Fibroblast of pulmonary artery (primary cell): ENCODE results near the gene MMP3.

Experiments
- DNase-seq: peaks from one replicate; pipeline ENCODE4 v3.0.0-alpha.2; 2010; ENCODE audit warnings: low read depth
- H3K4me3 ChIP-seq: replicated peaks from 2 replicates; pipeline ENCODE4 v1.5.1; 2011; ENCODE audit warnings: low read depth, mild to moderate bottlenecking, control low read depth, low read length, moderate library complexity
- TF ChIP-seq, protein P1 (sequence below): IDR thresholded peaks from 2 replicates; pipeline ENCODE4 v1.5.1; 2011; ENCODE audit warnings: mild to moderate bottlenecking, control low read depth, low read length, inconsistent platforms; ENCODE audit errors: missing control alignments

The MMP3 gene

DNA sequence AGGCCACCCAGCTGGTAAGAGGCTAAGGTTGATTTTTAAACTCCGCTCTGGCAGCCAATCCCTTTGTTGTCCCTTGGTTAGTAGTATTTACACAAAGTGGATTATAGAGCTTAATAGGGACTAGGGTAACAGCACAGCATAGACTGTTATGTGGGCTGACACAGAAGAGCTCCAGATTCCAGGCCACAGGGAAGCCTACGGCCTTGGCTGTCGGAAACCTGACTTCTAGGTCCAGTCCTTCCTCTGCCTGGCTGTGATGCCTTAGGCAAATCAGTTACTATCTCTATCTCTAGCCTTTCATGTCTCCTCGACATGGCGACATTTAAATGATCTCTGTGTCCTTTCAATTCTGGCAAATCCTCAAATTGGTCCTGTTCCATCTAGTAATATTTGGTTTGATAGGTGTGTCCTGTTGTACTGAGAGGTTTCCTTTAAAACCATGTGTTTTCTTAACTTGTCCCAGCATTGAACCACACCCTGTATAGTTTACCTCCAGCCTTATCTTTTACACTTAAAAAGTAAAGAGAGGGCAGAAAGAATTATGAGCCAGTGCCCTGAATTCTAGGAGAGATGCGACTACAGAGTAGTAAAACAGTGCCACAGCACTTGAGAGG lies 49.6 kb downstream of the MMP3 start:
- TF ChIP-seq, protein P1, sequence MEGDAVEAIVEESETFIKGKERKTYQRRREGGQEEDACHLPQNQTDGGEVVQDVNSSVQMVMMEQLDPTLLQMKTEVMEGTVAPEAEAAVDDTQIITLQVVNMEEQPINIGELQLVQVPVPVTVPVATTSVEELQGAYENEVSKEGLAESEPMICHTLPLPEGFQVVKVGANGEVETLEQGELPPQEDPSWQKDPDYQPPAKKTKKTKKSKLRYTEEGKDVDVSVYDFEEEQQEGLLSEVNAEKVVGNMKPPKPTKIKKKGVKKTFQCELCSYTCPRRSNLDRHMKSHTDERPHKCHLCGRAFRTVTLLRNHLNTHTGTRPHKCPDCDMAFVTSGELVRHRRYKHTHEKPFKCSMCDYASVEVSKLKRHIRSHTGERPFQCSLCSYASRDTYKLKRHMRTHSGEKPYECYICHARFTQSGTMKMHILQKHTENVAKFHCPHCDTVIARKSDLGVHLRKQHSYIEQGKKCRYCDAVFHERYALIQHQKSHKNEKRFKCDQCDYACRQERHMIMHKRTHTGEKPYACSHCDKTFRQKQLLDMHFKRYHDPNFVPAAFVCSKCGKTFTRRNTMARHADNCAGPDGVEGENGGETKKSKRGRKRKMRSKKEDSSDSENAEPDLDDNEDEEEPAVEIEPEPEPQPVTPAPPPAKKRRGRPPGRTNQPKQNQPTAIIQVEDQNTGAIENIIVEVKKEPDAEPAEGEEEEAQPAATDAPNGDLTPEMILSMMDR: no peak

DNA sequence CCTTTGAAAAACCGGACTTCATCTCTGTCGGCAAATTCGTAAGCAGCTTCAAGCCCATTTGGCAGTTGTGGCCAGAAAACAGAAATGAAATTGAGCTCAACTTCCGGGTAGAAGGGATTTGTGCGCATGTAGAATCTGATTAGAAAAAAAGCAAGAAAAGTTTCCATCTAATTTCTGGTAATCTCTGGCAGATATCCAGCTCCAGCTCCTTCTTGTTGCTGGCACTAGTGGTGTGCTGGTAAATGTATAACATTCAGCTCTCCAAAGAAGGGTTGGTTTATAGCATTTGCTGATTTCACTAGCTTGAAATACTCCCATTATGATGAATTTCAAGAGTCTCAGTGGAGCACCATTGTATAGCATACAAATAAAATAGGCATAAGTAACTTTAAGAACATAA lies 50.8 kb downstream of the MMP3 start:
- no peak for DNase-seq
- no peak overlapping the region for H3K4me3 ChIP-seq
- TF ChIP-seq, protein P1: no peak

More for the DNA sequence above, 49.6 kb downstream of the MMP3 start:
- H3K4me3 ChIP-seq: no peak overlapping the region
- no peak for DNase-seq

DNA sequence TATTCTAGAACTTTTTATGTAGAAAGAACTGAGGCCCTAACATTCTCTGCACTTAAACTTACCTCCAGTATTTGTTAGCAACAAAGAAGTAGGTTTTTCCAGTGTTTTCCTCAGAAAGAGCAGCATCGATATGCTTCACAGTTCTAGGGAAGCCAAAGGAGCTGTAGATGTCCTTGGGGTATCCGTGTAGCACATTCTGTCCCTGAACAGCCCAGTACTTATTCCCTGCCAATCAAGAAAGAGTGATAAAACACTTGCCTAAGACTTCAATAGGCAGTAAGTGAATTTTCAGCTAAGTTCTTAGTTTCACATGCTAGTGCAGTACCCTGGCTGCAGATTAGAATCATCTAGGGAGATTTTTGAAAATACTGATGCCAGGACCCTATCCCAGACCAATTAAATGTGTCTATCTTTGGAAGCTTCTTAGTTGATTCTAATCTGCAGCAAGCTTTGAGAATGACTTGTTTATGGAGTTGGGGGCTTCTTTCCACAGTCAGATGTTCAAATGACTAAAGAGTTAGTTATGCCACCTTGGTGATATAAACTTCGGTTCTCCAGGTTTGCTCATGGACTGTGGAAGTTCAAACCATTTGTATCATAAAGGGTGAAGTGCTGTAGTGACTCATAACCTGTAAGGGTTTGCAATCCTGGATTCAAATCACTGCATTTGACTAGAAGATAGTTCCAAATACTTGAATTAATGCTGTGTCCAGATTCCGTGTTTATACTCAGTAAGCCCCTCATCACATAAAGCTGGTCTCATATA lies 52.0 kb downstream of the MMP3 start:
- DNase-seq: no peak
- TF ChIP-seq, protein P1: no peak
- no peak overlapping the region for H3K4me3 ChIP-seq

DNA sequence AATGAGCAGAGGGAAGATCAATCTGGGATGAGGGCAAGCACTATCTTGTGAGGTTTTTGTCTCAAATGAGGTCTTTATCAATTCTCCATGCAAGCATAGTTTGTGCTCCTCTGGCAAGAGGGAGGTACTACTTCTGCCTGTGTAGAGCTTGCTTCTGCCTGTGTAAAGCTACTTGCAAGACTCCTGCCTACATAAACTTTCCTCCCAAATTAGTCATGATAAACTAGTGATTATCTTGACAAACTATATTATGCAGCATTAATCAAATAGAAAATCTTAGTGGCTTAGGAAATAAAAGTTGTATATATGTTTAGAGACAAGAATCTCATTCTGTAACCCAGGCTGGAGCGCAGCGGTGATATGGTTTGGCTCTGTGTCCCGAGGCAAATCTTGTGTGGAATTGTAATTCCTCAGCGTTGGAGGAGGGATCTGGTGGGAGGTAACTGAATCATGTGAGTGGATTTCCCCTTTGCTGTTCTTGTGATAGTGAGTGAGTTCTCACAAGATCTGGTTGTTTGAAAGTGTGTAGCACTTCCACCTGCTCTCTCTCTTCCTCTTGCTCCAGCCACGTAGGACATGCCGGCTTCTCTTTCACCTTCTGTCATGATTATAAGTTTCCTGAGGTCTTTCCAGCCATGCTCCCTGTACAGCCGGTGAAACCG lies 54.9 kb downstream of the MMP3 start:
- H3K4me3 ChIP-seq: no peak overlapping the region
- TF ChIP-seq, protein P1: no peak
- no peak for DNase-seq
